ENCODE results near the gene ANKRD13A.
"Not testable (repeated sequence)": the region's sequence is repeated elsewhere in the genome, so short reads cannot be mapped to it uniquely, and the experiment has no call there.

DNA sequence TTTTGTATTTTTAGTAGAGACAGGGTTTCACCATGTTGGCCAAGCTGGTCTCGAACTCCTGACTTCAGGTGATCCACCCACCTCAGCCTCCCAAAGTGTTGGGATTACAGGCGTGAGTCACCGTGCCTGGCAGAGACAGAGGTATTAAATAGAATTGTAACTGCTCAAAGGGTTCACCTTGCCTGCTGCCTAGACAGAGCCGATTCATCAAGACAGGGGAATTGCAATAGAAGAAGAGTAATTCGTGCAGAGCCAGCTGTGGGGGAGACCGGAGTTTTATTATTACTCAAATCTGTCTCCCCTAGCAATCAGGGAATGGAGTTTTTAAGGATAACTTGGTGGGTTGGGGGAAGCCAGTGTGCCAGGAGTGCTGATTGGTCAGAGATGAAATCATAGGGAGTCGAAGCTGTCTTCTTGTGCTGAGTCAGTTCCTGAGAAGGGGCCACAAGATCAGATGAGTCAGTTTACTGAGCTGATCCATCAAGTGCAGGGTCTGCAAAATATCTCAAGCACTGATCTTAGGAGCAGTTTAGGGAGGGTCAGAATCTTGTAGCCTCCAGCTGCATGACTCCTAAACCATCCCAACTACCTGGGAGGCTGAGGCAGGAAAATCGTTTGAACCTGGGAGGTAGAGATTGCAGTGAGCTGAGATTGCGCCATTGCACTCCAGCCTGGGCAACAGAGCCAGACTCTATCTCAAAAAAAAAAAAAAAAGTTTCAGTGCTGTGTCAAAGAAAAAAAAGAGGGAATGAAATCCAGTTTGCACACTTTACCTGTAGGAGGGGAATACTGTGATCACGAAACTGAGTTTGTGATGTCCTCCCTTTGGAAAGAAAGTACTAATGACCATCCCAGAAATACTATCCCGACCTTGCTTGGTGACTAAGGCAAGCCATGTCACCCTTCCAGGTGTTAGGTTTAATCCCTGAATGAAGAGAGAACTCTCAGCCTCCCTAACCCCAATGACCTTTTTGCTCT, 56.4 kb downstream of the ANKRD13A start:
- TF ChIP-seq, protein P1, sequence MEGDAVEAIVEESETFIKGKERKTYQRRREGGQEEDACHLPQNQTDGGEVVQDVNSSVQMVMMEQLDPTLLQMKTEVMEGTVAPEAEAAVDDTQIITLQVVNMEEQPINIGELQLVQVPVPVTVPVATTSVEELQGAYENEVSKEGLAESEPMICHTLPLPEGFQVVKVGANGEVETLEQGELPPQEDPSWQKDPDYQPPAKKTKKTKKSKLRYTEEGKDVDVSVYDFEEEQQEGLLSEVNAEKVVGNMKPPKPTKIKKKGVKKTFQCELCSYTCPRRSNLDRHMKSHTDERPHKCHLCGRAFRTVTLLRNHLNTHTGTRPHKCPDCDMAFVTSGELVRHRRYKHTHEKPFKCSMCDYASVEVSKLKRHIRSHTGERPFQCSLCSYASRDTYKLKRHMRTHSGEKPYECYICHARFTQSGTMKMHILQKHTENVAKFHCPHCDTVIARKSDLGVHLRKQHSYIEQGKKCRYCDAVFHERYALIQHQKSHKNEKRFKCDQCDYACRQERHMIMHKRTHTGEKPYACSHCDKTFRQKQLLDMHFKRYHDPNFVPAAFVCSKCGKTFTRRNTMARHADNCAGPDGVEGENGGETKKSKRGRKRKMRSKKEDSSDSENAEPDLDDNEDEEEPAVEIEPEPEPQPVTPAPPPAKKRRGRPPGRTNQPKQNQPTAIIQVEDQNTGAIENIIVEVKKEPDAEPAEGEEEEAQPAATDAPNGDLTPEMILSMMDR (conservative IDR thresholded peaks at IDR 0.05 in 1 of 2, IDR thresholded peaks at IDR 0.05 in 1 of 2; ENCODE audit: extremely low read depth in 1 of 2, insufficient read depth in 1 of 2, low read depth in 1 of 2, low read length in 2 of 2), result not testable (repeated sequence)
- not testable (repeated sequence) for TF ChIP-seq EZH2 (IDR thresholded peaks at IDR 0.05; ENCODE audit: borderline replicate concordance, low read length)
